GM19023 (cell line): Measurements from ENCODE around the gene WDR5.
"Not testable (repeated sequence)": the region's sequence is repeated elsewhere in the genome, so short reads cannot be mapped to it uniquely, and the experiment has no call there.

Experiments
- ATAC-seq: cut with Tn5 transposase; IDR thresholded peaks from one replicate; pipeline ENCODE4 v1.9.1; 2021; ENCODE audit warnings: mild to moderate bottlenecking, moderate library complexity; ENCODE audit not compliant: unreplicated experiment

WDR5 gene

DNA sequence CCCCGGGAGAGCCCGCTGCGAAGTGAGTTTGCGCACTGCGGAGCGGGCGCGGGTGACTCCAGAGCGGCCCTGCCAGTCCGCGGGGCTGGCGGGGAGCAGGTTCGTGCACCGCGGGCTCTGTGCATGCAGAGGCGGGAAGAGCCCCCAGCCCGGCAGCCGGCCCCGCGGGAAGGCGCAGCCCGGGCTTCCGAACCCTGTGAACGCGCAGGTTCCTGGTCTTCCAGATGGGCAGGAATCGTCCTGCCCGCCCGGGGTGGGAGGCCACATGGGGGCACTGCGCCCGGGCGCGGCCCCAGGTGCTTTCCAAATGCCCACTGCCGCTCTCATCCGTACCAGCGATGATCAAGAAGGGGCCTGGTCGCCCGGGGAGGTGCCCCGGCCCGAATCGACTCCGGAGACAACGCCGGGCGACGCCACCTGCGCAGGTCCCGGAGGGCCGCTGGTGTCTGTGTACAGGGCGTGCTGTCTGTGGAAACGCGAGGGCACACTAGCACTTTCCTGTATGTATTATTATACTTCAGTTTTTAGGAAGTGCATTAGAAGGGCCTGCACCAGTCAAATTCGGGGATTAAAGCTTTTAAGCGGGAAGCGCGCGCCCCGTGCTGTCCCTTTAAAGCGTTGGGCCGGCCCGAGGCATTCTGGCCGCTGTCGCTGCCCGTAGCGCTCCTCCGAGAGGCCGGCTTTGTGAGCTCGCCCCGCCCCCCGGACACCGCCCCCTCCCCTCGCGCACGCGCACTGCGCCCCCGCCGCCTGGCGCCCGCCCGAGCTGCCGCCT lies at the start of gene WDR5:
WDR5 (plus strand) TSS at position 740 of the 775 bp plus-strand sequence. CDS start 3,796 bp downstream, outside the sequence.
- ATAC-seq, result peak; percentile 56

GRCh38 chr9:134088063-134088725 lies 47.7 kb upstream of the WDR5 start:
- no peak for ATAC-seq

GRCh38 chr9:134089972-134090371 lies 45.9 kb upstream of the WDR5 start:
- ATAC-seq, result no peak

- no peak for ATAC-seq
These were observed 36.6 kb upstream of the WDR5 start for GRCh38 chr9:134099123-134099761.

DNA sequence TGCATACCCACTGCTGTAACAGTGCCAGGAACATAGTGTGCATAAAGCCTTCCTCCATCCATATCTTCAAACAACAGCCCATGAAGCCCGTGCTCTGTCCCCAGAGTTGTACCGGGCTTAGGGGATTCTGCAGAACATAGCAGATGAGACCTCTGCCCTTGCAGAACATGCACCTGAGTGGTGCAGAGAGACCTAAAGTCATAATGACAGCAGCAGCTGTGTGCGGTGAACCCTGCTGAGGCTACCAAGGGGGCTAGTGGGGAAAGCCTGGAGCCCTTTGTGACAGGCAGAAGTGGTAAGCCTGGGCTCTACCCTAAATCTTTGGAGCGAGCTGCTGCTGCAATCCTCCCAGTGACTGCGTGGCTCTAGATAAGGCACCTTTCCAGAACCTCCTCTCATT lies 35.8 kb upstream of the WDR5 start:
- no peak for ATAC-seq

GRCh38 chr9:134101133-134101532 lies 34.7 kb upstream of the WDR5 start:
- not testable (repeated sequence) for ATAC-seq

DNA sequence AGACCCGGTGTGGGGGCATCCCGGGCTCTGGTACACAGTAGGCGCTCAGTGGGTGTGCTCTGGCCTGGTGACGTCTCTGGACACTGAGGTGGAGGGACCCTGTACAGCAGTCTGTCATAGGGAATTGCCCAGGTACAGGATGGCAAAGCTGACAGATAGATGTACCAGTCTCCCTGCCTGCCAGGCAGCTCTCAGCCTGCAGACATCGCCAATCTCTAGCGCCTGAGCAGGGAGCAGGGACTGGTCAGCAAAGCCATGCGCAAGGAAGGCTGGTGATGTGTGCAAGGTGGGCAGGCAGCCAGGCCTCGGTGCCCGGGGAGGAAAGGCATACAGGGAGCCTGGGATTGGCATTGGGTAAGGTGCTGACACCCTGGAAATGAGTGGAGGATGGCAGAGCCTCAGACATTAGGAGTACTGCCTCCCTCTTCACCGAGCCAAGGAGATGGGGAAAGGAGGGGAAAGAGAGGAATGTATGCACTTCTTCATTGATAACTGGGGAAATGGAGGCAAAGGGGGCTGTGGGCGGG lies 34.2 kb upstream of the WDR5 start:
- ATAC-seq, result no peak

GRCh38 chr9:134103391-134103998 lies 32.4 kb upstream of the WDR5 start:
- ATAC-seq, result no peak

- no peak for ATAC-seq
These were observed 24.8 kb upstream of the WDR5 start for GRCh38 chr9:134111064-134111463.

DNA sequence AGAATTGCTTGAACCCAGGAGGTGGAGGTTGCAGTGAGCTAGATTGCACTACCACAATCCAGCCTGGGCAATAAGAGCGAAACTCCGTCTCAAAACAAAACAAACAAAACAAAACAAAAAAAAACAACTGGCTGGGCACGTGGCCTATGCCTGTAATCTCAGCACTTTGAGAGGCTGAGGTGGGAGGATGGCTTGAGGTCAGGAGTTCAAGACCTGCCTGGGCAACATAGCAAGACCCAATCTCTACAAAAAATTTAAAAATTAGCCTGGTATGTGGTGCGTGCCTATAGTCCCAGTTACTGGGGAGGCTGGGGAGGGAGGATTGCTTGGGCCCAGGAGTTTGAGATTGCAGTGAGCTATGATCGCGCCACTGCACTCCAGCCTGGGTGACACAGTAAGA lies 23.3 kb upstream of the WDR5 start:
- no peak for ATAC-seq

- not testable (repeated sequence) for ATAC-seq
These were observed 16.9 kb upstream of the WDR5 start for GRCh38 chr9:134118972-134119371.

- no peak for ATAC-seq
These were observed 12.1 kb upstream of the WDR5 start for GRCh38 chr9:134123764-134124128.

DNA sequence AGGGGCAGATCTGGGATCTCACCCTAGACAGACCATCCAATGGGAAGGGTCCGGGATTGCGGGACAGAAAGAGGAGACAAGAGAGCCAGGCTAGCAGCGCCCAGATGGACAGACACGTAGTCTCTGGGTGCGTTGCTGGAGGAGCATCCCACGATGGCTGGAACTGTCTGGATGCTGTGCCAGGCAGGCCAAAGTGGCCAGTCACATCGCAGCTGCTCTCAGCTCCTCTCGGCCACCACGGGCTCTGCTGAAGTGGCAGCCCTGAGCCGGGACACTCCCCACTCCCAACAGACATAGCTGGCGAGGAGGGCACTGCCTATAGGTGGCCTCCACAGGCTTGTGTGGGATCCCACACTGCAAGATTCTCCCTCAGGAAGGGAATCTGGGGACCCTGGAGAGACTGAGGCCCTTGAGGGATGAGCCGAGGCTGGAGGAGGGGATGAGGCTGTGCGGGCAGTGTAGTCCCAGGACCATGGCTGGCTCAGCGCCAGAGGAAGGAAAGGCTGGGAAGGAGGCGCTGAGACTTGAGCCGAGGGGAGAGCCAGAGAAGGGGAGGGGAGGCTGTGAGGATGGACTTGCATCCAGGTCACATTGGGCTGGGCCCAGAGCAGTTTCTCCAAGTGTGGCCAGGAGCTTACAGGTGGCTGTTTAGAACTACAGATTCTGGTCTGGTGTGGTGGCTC lies 10.3 kb upstream of the WDR5 start:
- no peak for ATAC-seq

DNA sequence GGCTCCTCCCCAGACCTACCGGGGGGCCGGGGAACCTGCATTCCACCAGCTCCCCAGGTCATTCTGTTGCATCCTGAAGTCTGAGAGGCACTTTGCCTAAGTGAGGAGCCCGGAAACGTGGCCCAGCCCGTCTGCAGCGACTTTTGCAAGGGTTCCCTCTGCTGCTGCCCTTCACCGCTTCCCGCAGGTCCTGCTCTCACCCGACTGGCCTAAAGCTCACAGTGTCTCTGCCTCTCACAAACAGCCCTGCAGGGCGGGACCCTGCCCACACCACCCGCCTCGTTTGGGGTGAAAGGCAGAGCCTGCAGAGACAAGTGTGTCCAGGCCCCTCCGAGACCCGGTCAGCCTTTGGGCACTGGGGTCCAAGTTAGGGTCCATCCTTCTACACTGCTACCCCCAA lies 9.5 kb upstream of the WDR5 start:
- ATAC-seq, result no peak

DNA sequence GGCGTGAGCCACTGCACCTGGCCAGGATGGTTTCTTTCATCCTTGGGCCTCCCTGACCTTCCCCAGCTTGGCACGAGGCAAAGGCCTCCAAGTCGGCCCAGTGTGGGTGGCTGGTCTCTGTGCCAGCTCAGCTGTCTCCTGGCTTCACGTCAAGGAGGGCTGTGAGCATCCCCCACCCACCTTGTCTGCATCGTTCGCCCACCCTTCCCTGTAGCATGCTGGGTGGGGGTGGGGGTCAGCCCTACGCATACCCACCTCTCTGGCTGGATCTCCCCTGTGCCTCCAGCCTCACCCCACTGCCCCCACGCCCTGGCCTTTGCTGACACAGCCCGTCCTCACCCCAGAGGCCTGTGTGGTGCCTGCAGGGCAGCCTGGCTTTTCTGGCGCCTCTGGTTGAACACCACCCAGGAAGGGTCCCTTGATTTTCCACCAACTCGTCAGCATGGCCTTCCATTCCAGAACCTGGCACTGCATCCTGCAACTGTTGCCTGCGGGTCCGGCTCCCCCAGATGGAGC lies 8.8 kb upstream of the WDR5 start:
- ATAC-seq, result no peak

DNA sequence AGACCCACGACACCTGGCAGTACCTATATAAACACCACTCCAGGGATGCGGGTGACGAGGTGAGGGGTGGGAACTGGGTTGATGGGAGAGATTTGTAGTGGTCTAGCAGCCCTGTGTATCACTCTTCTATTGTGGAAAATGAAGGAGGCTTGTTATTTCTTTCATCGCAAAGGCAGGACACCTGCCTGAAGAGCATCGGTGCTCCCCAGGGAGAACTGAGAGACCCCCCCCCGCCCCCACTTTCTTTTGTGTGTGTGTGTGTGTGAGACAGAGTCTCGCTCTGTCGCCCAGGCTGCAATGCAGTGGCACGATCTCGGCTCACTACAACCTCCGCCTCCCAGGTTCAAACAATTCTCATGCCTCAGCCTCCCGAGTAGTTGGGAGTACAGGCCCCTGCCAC lies 8.3 kb upstream of the WDR5 start:
- no peak for ATAC-seq

- no peak for ATAC-seq
These were observed 6.9 kb upstream of the WDR5 start for GRCh38 chr9:134128727-134129679.

GRCh38 chr9:134130503-134131375 lies 5.1 kb upstream of the WDR5 start:
- no peak for ATAC-seq
